Measurements from ENCODE around the gene SLC25A5. TPM values are rescaled to one million over a fixed set of nuclear protein-coding genes. Genes with fewer than 3 reads are reported as not detected.

The SLC25A5 gene
- total and polyA plus RNA-seq, 5 donors from 2014 or later: 165 to 336 (median 262) TPM

GRCh38 chrX:119466970-119467369, 1.3 kb upstream of the SLC25A5 start:
- H3K4me3 ChIP-seq (ENCODE audit: low read depth, low read length): no peak overlapping the region
- peak overlapping the region in 1 of 4 donors; percentile 7 for H3K4me3 Mint-ChIP-seq
- DNase-seq: no peak
- peaks cover 14% of the 10 kb centered on the region for H3K36me3 ChIP-seq (ENCODE audit: control insufficient read depth, insufficient read depth, low read length)
- no peaks in the 10 kb centered on the region for H3K27me3 ChIP-seq (ENCODE audit: control insufficient read depth, insufficient read depth, low read length)
- no peak for ATAC-seq (ENCODE audit: low read depth in 2 of 2)
- H3K9me3 Mint-ChIP-seq: no peaks in the 10 kb centered on the region
- peaks cover 3% of the 10 kb centered on the region for H3K4me1 ChIP-seq (ENCODE audit: control insufficient read depth, insufficient read depth, low read length, poor library complexity, severe bottlenecking)
- no peak overlapping the region for H3K27ac Mint-ChIP-seq
- H3K27ac ChIP-seq (ENCODE audit: insufficient read depth, low read length, poor library complexity, severe bottlenecking): no peak overlapping the region
- no peaks in the 10 kb centered on the region for H3K27me3 Mint-ChIP-seq
- H3K4me1 Mint-ChIP-seq: peaks cover 0 to 18% (median 9%) of the 10 kb centered on the region in 4 donors
- H3K36me3 Mint-ChIP-seq: peaks cover 9% of the 10 kb centered on the region
- H3K9me3 ChIP-seq (ENCODE audit: control insufficient read depth in 2 of 2, low read length in 2 of 2): no peaks in the 10 kb centered on the region

DNA sequence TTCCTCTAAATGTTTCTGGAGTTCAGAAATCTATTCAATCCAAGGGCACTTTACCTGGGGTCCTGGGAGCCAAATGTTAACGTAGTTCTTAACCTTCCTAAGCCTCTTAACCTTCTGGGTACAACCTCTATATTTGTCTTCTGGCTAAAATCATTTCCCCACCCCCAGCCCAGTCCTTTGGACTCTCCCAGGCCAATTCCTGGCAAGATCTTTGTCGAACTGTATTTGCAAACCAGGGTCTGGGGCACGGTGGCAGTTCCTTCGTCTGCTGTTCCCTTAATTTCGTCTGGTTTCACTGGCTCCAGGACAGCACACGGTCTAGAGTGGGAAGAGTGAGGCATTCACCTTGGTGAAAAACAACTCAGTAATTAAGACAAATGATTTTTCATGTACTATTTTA, 811 bp upstream of the SLC25A5 start:
- peaks cover 0 to 18% (median 9%) of the 10 kb centered on the region in 4 donors for H3K4me1 Mint-ChIP-seq
- peaks cover 14% of the 10 kb centered on the region for H3K36me3 ChIP-seq (ENCODE audit: control insufficient read depth, insufficient read depth, low read length)
- no peak overlapping the region for H3K4me3 ChIP-seq (ENCODE audit: low read depth, low read length)
- no peak overlapping the region for H3K27ac ChIP-seq (ENCODE audit: insufficient read depth, low read length, poor library complexity, severe bottlenecking)
- H3K27me3 ChIP-seq (ENCODE audit: control insufficient read depth, insufficient read depth, low read length): no peaks in the 10 kb centered on the region
- peaks cover 3% of the 10 kb centered on the region for H3K4me1 ChIP-seq (ENCODE audit: control insufficient read depth, insufficient read depth, low read length, poor library complexity, severe bottlenecking)
- peak overlapping the region in 1 of 3 donors; percentile 93 for H3K27ac Mint-ChIP-seq
- DNase-seq (no peak), ATAC-seq (ENCODE audit: low read depth in 2 of 2) (no peak)
- peaks cover 9% of the 10 kb centered on the region for H3K36me3 Mint-ChIP-seq
- H3K4me3 Mint-ChIP-seq: peak overlapping the region in 3 of 4 donors; percentile 47 to 97 (median 90)
- no peaks in the 10 kb centered on the region for H3K27me3 Mint-ChIP-seq
- no peaks in the 10 kb centered on the region for H3K9me3 Mint-ChIP-seq
- no peaks in the 10 kb centered on the region for H3K9me3 ChIP-seq (ENCODE audit: control insufficient read depth in 2 of 2, low read length in 2 of 2)

GRCh38 chrX:119468551-119469312, 488 bp downstream of the SLC25A5 start:
- H3K4me3 ChIP-seq (ENCODE audit: low read depth, low read length): peak overlapping the region; percentile 66
- H3K27me3 Mint-ChIP-seq: no peaks in the 10 kb centered on the region

DNA sequence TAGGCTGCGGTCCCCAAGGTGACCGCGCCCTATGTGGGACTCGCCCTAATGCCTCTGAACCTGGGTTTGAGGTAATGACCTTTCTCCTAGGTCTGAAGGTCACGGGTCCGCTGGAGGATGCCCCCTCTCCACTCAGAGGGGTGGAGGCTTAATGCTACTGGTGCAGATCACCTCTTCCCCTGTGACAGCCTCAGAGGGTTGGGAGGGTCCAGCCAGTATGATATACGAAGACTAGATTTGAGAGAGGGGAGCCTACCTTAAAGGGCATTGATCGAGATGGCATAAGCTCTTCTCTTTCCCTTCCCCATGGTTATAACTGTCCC, 1.0 kb downstream of the SLC25A5 start:
- peaks cover 0 to 18% (median 9%) of the 10 kb centered on the region in 4 donors for H3K4me1 Mint-ChIP-seq
- H3K27ac ChIP-seq (ENCODE audit: insufficient read depth, low read length, poor library complexity, severe bottlenecking): peak overlapping the region; percentile 95
- H3K9me3 ChIP-seq (ENCODE audit: control insufficient read depth in 2 of 2, low read length in 2 of 2): no peaks in the 10 kb centered on the region
- peak overlapping the region; percentile 90 to 97 (median 92) for H3K4me3 Mint-ChIP-seq
- DNase-seq: no peak
- peaks cover 14% of the 10 kb centered on the region for H3K36me3 ChIP-seq (ENCODE audit: control insufficient read depth, insufficient read depth, low read length)
- H3K9me3 Mint-ChIP-seq: no peaks in the 10 kb centered on the region
- no peaks in the 10 kb centered on the region for H3K27me3 Mint-ChIP-seq
- H3K27ac Mint-ChIP-seq: peak overlapping the region; percentile 74 to 94 (median 93)
- no peak for ATAC-seq (ENCODE audit: low read depth in 2 of 2)
- H3K4me3 ChIP-seq (ENCODE audit: low read depth, low read length): peak overlapping the region; percentile 66
- peaks cover 9% of the 10 kb centered on the region for H3K36me3 Mint-ChIP-seq
- H3K4me1 ChIP-seq (ENCODE audit: control insufficient read depth, insufficient read depth, low read length, poor library complexity, severe bottlenecking): peaks cover 3% of the 10 kb centered on the region
- no peaks in the 10 kb centered on the region for H3K27me3 ChIP-seq (ENCODE audit: control insufficient read depth, insufficient read depth, low read length)

More at GRCh38 chrX:119468551-119469312, 488 bp downstream of the SLC25A5 start:
- Mint-ChIP-seq H3K4me3 (peak overlapping the region; percentile 90 to 97 (median 92)), H3K4me1 (peaks cover 0 to 18% (median 9%) of the 10 kb centered on the region in 4 donors), H3K9me3 (no peaks in the 10 kb centered on the region), H3K27ac (peak overlapping the region; percentile 85 to 94 (median 93)), H3K36me3 (peaks cover 9% of the 10 kb centered on the region)
- Histone ChIP-seq H3K36me3 (ENCODE audit: control insufficient read depth, insufficient read depth, low read length) (peaks cover 14% of the 10 kb centered on the region), H3K27ac (ENCODE audit: insufficient read depth, low read length, poor library complexity, severe bottlenecking) (peak overlapping the region; percentile 95), H3K9me3 (ENCODE audit: control insufficient read depth in 2 of 2, low read length in 2 of 2) (no peaks in the 10 kb centered on the region), H3K4me1 (ENCODE audit: control insufficient read depth, insufficient read depth, low read length, poor library complexity, severe bottlenecking) (peaks cover 3% of the 10 kb centered on the region), H3K27me3 (ENCODE audit: control insufficient read depth, insufficient read depth, low read length) (no peaks in the 10 kb centered on the region)
- ATAC-seq (ENCODE audit: low read depth in 2 of 2): peak; percentile 78 to 80
- DNase-seq: peak; percentile 81 to 89 (median 87)

DNA sequence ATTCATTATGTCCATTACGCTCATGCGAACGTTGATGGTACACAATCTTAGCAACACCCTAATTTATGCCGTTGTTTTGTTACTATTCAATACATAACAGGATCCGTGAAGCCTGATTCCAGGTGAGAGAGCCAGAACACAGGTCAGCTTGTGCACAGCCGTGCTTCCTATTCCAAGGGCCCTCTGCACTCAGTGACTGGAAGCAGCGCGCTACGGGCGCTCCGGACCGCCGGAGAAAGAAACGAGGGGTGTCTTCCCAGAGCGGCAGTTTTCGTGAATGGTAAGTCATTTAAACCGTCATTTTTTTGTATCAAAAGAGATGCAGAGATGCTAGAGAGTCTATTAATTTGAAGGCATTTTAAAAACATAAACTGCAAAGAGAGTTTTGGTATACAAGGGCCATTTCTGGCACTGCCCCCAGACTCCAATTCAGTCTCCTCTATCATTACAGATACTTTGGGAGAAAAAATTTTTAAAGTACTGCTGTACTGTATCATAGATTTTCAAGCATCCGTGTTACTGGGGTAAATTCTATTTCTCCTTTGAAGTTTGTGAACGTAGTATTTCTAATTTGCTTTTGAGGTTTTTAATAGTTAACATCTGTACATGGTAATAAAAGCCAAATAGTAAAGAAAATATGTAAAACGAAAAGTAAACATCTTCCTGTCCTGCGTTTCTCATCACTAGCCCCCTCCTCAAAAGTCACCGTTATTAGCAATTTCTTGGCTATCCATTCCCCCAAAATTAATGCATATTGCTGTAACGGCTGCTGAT, 6.6 kb downstream of the SLC25A5 start:
- H3K27ac ChIP-seq (ENCODE audit: insufficient read depth, low read length, poor library complexity, severe bottlenecking): no peak overlapping the region
- DNase-seq: no peak
- H3K27me3 ChIP-seq (ENCODE audit: control insufficient read depth, insufficient read depth, low read length): no peaks in the 10 kb centered on the region
- Mint-ChIP-seq H3K27me3 (no peaks in the 10 kb centered on the region), H3K27ac (peak overlapping the region in 1 of 3 donors; percentile 85), H3K36me3 (peaks cover 7% of the 10 kb centered on the region), H3K4me3 (no peak overlapping the region), H3K4me1 (peaks cover 0 to 5% (median under 1%) of the 10 kb centered on the region in 4 donors), H3K9me3 (no peaks in the 10 kb centered on the region)
- no peak for ATAC-seq (ENCODE audit: low read depth in 2 of 2)
- no peaks in the 10 kb centered on the region for H3K9me3 ChIP-seq (ENCODE audit: control insufficient read depth in 2 of 2, low read length in 2 of 2)
- H3K4me1 ChIP-seq (ENCODE audit: control insufficient read depth, insufficient read depth, low read length, poor library complexity, severe bottlenecking): no peaks in the 10 kb centered on the region
- H3K4me3 ChIP-seq (ENCODE audit: low read depth, low read length): no peak overlapping the region
- peaks cover 14% of the 10 kb centered on the region for H3K36me3 ChIP-seq (ENCODE audit: control insufficient read depth, insufficient read depth, low read length)

GRCh38 chrX:119475389-119476101, 7.3 kb downstream of the SLC25A5 start:
- H3K36me3 ChIP-seq (ENCODE audit: control insufficient read depth, insufficient read depth, low read length): peaks cover 8% of the 10 kb centered on the region
- no peaks in the 10 kb centered on the region for H3K27me3 Mint-ChIP-seq
- no peaks in the 10 kb centered on the region for H3K27me3 ChIP-seq (ENCODE audit: control insufficient read depth, insufficient read depth, low read length)
- peaks cover 3% of the 10 kb centered on the region for H3K36me3 Mint-ChIP-seq
- no peaks in the 10 kb centered on the region for H3K4me1 ChIP-seq (ENCODE audit: control insufficient read depth, insufficient read depth, low read length, poor library complexity, severe bottlenecking)
- no peak overlapping the region for H3K27ac ChIP-seq (ENCODE audit: insufficient read depth, low read length, poor library complexity, severe bottlenecking)
- ATAC-seq (ENCODE audit: low read depth in 2 of 2): no peak
- H3K9me3 Mint-ChIP-seq: no peaks in the 10 kb centered on the region
- H3K9me3 ChIP-seq (ENCODE audit: control insufficient read depth in 2 of 2, low read length in 2 of 2): no peaks in the 10 kb centered on the region
- H3K4me1 Mint-ChIP-seq: no peaks in the 10 kb centered on the region
- no peak overlapping the region for H3K4me3 ChIP-seq (ENCODE audit: low read depth, low read length)
- no peak overlapping the region for H3K4me3 Mint-ChIP-seq
- H3K27ac Mint-ChIP-seq: no peak overlapping the region
- no peak for DNase-seq

- no peaks in the 10 kb centered on the region for H3K9me3 ChIP-seq (ENCODE audit: control insufficient read depth in 2 of 2, low read length in 2 of 2)
- no peak for ATAC-seq (ENCODE audit: low read depth in 2 of 2)
- H3K27ac ChIP-seq (ENCODE audit: insufficient read depth, low read length, poor library complexity, severe bottlenecking): no peak overlapping the region
- H3K4me3 ChIP-seq (ENCODE audit: low read depth, low read length): no peak overlapping the region
- H3K4me1 ChIP-seq (ENCODE audit: control insufficient read depth, insufficient read depth, low read length, poor library complexity, severe bottlenecking): peaks cover 6% of the 10 kb centered on the region
- no peaks in the 10 kb centered on the region for H3K36me3 Mint-ChIP-seq
- H3K27ac Mint-ChIP-seq: no peak overlapping the region
- H3K4me3 Mint-ChIP-seq: no peak overlapping the region
- H3K27me3 Mint-ChIP-seq: no peaks in the 10 kb centered on the region
- H3K9me3 Mint-ChIP-seq: no peaks in the 10 kb centered on the region
- no peaks in the 10 kb centered on the region for H3K36me3 ChIP-seq (ENCODE audit: control insufficient read depth, insufficient read depth, low read length)
- DNase-seq: no peak
- no peaks in the 10 kb centered on the region for H3K27me3 ChIP-seq (ENCODE audit: control insufficient read depth, insufficient read depth, low read length)
- peaks cover 0 to 6% (median 2%) of the 10 kb centered on the region in 4 donors for H3K4me1 Mint-ChIP-seq
These were observed 9.6 kb downstream of the SLC25A5 start for GRCh38 chrX:119477812-119478232.
